Hematopoietic multipotent progenitor cell treated with erythropoietin and hydrocortisone succinate and interleukin-3 and kit ligand, for 4 days (in vitro differentiated cells): ENCODE data around the gene TTC39B.

Experiments
- DNase-seq: peaks from one replicate; pipeline ENCODE4 v3.0.0-alpha.2; 2015

The TTC39B gene

GRCh38 chr9:15300218-15300617 is 6.8 kb downstream of the TTC39B start:
- DNase-seq: no peak

GRCh38 chr9:15299374-15299939 is 7.6 kb downstream of the TTC39B start:
- peak; percentile 75 for DNase-seq

GRCh38 chr9:15298362-15298761 is 8.7 kb downstream of the TTC39B start:
- DNase-seq: no peak

DNA sequence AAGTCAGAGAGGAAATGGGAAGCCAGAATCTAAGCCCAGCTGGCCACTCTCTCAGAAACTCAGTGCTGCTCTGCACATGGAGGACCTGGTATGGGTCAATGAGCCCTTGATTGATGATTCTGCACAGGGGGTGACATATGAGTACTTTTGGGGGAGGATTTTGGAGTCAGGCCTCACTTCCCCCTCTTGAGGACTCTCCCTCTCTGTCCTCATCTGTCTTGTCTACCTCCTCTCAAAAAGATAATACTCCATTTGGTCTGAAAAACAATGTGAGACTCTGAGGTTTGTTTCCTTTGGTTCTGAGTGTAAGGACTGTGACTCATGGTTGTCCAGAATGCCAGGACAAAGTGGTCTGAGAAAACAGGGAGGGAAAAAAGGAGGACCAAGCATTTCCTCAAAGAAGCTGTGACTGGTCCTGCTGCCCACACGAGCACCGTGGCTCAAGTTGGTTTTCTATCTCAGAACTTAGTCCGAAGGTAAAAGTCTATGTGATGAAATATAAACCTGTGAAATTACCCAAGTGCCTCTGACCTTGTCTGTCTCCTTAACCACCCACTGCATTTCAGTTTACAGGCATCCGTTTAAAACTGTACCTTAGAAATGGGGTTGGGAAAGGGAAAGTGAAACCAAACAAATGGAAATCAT is 11.1 kb downstream of the TTC39B start:
- DNase-seq: peak; percentile 43

- no peak for DNase-seq
These were observed 12.4 kb downstream of the TTC39B start for GRCh38 chr9:15294604-15295003.

DNA sequence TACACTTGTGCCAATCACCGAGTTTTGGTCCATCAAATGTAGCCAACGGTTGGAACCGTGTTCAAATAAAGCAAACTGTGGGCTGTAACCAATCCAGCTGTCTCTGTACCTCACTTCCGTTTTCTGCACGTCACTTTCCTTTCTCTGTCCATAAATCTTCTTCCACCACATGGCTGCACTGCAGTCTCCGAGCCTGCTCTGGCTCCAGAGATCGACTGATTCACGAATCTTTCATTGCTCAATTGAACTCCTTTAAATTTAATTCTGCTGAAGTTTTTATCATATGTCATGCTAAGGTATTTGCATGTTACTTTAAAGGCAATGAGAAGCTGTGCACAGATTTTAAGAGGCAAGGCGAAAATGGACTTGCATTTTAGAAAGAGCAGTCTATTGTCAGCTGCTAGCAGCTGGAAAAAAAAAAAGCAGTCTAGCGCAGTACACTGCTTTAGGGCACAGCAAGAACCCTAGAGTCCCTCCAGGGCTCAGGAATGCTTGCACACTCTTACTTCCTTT is 13.2 kb downstream of the TTC39B start:
- DNase-seq: peak; percentile 70

GRCh38 chr9:15293084-15293483 is 13.9 kb downstream of the TTC39B start:
- no peak for DNase-seq

DNA sequence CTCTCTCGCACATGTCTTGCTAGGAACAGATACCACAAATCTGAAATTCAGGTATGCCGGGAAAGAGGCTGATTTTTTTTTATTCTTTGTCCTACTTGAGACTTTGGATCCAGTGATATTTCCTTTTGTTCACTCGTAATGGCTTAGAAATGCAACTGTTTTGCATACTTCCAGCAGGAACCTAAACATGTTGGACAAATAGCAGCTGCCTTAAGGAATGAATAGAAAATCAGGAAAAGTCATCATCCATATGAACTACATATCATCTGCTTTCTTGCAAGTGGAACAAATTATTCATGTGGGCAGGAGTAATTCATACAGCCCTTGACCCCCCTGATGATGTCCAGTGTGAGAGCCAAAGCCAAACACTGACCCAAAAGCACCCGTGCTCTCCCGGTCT is 17.4 kb downstream of the TTC39B start:
- no peak for DNase-seq

DNA sequence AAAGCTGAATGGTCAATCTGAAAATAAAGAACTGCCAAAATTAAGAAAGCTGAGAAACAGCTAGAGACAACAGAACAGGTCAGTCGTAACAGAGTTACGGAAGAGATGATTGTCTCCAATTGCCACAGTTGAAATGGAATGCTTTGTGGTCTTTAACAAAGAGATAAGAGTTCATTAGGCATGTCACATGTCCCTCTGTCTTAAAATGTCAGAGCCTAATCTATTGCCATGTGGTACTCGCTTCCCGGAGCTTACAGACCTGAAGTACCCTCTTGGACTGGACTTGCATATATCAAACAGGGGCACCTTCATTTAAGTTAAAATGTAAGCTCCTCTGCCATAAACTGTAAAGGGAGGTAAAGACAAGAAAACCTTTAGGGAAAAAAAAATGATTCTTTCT is 19.7 kb downstream of the TTC39B start:
- peak; percentile 86 for DNase-seq

DNA sequence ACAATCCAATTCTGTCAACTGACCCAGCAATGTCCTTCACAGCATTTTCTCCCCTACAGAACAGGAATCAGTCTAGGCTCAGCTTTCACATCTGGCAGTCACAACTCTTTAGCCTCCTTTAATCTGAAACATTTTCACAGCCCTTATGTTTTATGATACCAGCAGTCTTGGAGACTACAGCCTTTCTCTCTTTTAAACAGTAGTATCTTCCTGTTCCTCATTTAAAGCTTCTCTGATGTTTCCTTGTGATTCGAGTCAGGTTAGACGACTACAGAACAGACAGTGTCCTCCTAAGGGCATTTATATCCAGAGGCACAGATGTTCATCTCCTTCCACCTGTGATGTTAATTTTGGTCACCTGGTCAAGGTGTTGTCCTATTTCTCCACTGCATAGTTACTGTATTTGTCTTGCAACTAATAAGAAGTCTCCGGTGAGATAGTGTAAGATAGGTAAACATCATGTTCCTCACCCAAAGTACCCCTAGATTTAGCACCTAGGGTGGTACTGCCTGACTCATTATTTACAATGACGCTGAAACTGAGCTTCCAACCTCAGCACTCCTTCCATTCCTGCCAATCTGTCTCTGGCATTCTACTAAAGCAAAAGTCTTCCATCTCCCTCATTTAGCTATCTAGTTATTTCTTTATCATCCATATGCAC is 20.7 kb downstream of the TTC39B start:
- peak; percentile 60 for DNase-seq

- DNase-seq: peak; percentile 60
These were observed 24.3 kb downstream of the TTC39B start for GRCh38 chr9:15282567-15283285.

DNA sequence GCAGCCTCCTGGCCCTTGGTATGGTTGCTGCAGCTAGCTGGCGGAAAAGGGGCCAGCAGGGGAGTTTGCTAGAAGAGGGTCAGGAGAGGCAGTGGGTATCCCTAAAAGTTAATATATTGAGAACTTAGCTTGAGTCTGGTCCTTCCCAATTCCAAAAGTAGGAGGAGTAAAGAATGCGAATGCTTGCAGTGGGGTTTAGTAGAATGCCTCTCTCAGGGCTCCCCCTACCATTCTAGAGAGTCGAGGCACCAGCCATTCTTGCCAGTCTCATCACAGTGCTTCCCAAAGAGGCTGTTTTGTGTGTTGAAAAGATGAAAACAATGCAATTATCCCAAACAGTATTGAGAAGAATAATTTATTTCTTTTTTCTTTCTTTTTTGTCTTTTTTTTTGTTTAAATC is 26.4 kb downstream of the TTC39B start:
- no peak for DNase-seq

DNA sequence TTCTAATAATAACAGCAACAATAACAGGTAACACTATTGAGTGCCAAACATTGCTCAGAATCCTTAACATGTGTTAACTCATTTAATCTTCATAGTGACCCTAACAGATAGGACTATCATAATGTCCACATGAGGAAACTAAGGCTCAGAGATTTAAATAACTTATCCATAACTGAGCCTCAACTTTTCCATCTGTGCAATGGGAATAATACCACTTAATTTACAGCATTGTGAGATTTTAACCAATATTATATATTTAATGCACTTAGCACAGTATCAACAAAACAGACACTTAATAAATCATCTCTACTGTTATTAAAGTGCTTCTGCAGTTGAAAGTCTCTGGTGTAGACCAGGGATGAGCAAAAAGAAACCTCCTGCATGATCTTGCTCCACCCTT is 28.2 kb downstream of the TTC39B start:
- no peak for DNase-seq

GRCh38 chr9:15278091-15278687 is 28.8 kb downstream of the TTC39B start:
- DNase-seq: no peak

GRCh38 chr9:15277400-15278090 is 29.5 kb downstream of the TTC39B start:
- DNase-seq: peak; percentile 69

GRCh38 chr9:15276328-15276938 is 30.6 kb downstream of the TTC39B start:
- DNase-seq: no peak

- DNase-seq: no peak
These were observed 32.6 kb downstream of the TTC39B start for GRCh38 chr9:15274425-15274824.

- no peak for DNase-seq
These were observed 34.6 kb downstream of the TTC39B start for GRCh38 chr9:15272377-15272928.

DNA sequence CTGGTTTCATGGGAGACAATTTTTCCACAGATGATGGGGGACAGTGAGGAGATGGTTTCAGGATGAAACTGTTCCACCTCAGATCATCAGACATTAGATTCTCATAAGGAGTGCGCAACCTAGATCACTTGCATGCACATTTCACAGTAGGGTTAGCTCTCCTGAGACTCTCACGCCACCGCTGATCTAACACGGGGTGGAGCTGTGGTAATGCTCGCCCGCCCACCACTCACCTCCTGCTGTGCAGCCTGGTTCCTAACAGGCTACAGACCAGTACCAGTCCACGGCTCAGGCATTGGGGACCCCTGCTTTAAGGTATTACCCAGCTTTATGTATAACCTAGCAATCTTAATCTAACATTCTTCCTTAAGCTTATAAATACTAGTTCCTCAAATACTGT is 35.6 kb downstream of the TTC39B start:
- no peak for DNase-seq

DNA sequence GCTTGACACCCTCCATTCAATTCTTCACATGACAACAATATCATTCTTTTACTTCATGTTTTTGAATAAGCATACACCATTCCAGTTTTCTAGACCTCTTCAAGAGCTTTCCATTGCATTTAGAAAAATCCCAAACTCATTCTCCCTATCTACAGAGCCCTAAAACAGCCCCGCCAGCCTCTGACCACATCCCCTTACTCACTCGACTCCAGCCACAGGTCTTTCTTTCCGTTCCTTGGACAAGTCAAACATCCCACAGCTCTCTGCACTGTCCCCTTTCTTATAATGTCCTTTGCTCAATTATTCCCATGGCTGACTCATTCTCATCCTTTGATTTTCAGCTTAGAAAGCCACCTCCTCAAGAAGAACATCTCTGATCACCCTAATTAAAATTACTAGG is 38.2 kb downstream of the TTC39B start:
- DNase-seq: peak; percentile 63

DNA sequence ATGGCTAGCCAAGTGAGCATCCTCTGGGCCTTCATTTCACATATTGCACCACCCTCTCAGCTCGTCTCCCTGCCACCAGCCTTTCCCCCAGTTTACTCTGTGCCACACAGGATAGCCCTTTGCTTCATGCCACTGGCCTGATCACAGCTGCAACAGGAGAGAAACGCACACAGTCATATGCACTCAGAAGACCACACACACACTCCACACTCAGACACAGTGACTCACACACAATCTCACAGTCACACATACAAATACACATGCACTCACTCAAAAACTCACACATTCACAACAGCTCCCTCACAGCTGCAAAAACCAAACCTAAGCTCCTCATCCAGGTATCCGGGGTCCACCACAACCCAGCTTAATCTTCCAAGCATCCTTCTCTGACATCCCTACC is 38.7 kb downstream of the TTC39B start:
- DNase-seq: peak; percentile 13

DNA sequence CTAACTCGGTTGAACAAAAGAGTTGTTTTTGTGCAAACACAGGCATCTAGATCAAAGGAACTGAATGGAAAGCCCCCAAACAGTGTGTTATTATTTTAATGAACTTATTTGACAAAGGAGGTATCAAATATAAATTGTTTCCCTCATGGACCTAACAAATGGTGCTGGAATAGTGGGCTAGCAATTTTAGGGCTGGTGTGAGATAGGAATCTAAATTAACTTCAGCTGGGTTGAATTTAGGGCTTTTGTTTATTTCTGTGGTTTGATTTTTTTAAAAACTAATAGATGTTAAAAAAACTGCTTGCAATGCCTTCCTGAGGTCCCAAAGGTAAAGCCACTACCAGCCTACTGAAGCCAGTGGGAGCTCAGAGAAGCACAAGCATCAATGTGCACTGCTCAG is 42.1 kb downstream of the TTC39B start:
- no peak for DNase-seq
